CD4-positive, alpha-beta T cell (primary cell): Measurements from ENCODE around the gene CORO7. TPM values are rescaled to one million over a fixed set of nuclear protein-coding genes. Genes with fewer than 3 reads are reported as not detected.

Experiments used
- ATAC-seq: fragments of 200-7000 bp; cut with Tn5 transposase; one replicate; pipeline ENCODE4 v1.10.0; 2022; ENCODE audit warnings: mild to moderate bottlenecking; ENCODE audit not compliant: poor library complexity
- CTCF ChIA-PET: fragments of 350-600 bp; sonication (Branson Sonifier 250); formaldehyde crosslinking; loops from one replicate; lab custom pipeline; 2021; ENCODE audit warnings: antibody characterized with exemption, inconsistent platforms; lab: Charles Lee
- POLR2A ChIA-PET: fragments of 350-600 bp; sonication (Branson Sonifier 250); formaldehyde crosslinking; loops from one replicate; lab custom pipeline; 2021; ENCODE audit warnings: antibody characterized with exemption, inconsistent platforms; lab: Charles Lee
- DNase-seq, 14 experiments: peaks; one replicate each; pipeline ENCODE4 v3.0.0-alpha.2; 2013 to 2020; ENCODE audit warnings: mixed read lengths in 2 of 14
- H3K27ac ChIP-seq, 2 donors: one replicate each; pipeline versions ENCODE4 v1.5.1 to v1.7.0; 2013; ENCODE audit warnings: low read length in 2 of 2, low read depth in 1 of 2, mild to moderate bottlenecking in 1 of 2
- H3K27me3 ChIP-seq, 2 experiments: 1 replicate in 1 of 2; 2 replicates in 1 of 2; pipeline versions ENCODE4 v1.6.1 to v1.7.0; 2013; ENCODE audit warnings: low read length in 2 of 2, control low read depth in 1 of 2, mild to moderate bottlenecking in 1 of 2, moderate library complexity in 1 of 2; ENCODE audit not compliant: insufficient read depth in 2 of 2, control insufficient read depth in 1 of 2
- H3K36me3 ChIP-seq: one replicate; pipeline ENCODE4 v1.6.1; 2013; ENCODE audit warnings: low read length, control low read depth; ENCODE audit not compliant: insufficient read depth
- H3K4me1 ChIP-seq: one replicate; pipeline ENCODE4 v1.6.1; 2013; ENCODE audit warnings: low read length, control low read depth; ENCODE audit not compliant: insufficient read depth
- H3K4me3 ChIP-seq: one replicate; pipeline ENCODE4 v1.5.1; 2013; ENCODE audit warnings: mild to moderate bottlenecking, low read length, moderate library complexity
- H3K9me3 ChIP-seq, 2 experiments: 1 replicate in 1 of 2; 2 replicates in 1 of 2; pipeline versions ENCODE4 v1.6.1 to v1.7.0; 2013; ENCODE audit warnings: low read length in 2 of 2, mild to moderate bottlenecking in 2 of 2, control low read depth in 1 of 2, moderate library complexity in 1 of 2; ENCODE audit not compliant: control insufficient read depth in 1 of 2, insufficient read depth in 1 of 2
- H3K27ac Mint-ChIP-seq: one replicate; pipeline ENCODE4 v1.8.0; 2020; ENCODE audit warnings: mixed read lengths
- H3K27me3 Mint-ChIP-seq: one replicate; pipeline ENCODE4 v1.8.0; 2021; ENCODE audit warnings: mixed read lengths
- H3K36me3 Mint-ChIP-seq: one replicate; pipeline ENCODE4 v1.8.0; 2021; ENCODE audit warnings: low read depth, mixed read lengths
- H3K4me1 Mint-ChIP-seq: one replicate; pipeline ENCODE4 v1.8.0; 2021; ENCODE audit warnings: low read depth, mixed read lengths
- H3K4me3 Mint-ChIP-seq: one replicate; pipeline ENCODE4 v1.8.0; 2020; ENCODE audit warnings: mild to moderate bottlenecking, mixed read lengths
- H3K9me3 Mint-ChIP-seq: one replicate; pipeline ENCODE4 v1.8.0; 2020; ENCODE audit warnings: mixed read lengths
- CTCF ChIP-seq: fragments of 200-600 bp; IDR thresholded peaks from one replicate; pipeline ENCODE4 v1.8.0; 2022; ENCODE audit warnings: antibody characterized with exemption, mild to moderate bottlenecking
- intact Hi-C, 2 experiments: fragments of 100-400 bp; cut with DNase I in 1 of 2; cut with micrococcal nuclease in 1 of 2; formaldehyde crosslinking; loops; one replicate each; pipeline versions ENCODE4 v1.15.1 to v1.9.0; 2023 to 2025; cut with DNase I, micrococcal nuclease
- total RNA-seq, 174 experiments: library from RNA in 2 of 174; stranded (reverse) in 2 of 174; gene quantifications; one replicate each; pipeline ENCODE4 v1.2.3 and lab custom pipeline; 2021 to 2026

CORO7 gene
- total RNA-seq, 2 experiments from 2014 or later = 801 to 805 TPM

GRCh38 chr16:4318967-4319366, 97.4 kb downstream of the CORO7 start:
- no peak overlapping the region for H3K4me3 ChIP-seq
- Mint-ChIP-seq H3K9me3 (no peaks in the 10 kb centered on the region), H3K36me3 (no peaks in the 10 kb centered on the region), H3K27me3 (peaks cover 16% of the 10 kb centered on the region), H3K4me1 (peaks cover 10% of the 10 kb centered on the region), H3K4me3 (no peak overlapping the region), H3K27ac (no peak overlapping the region)
- POLR2A ChIA-PET = no interaction called here
- peaks cover 37% of the 10 kb centered on the region for H3K4me1 ChIP-seq
- intact Hi-C loops = no loop called here
- H3K36me3 ChIP-seq = no peaks in the 10 kb centered on the region
- ATAC-seq (no peak), DNase-seq (no peak)
- no peak for TF ChIP-seq CTCF
- H3K9me3 ChIP-seq = peaks cover 0 to 4% of the 10 kb centered on the region in 2 experiments
- H3K27me3 ChIP-seq = peaks cover 18 to 24% of the 10 kb centered on the region in 2 experiments
- no peak overlapping the region for H3K27ac ChIP-seq
- CTCF ChIA-PET = no interaction called here

GRCh38 chr16:4318451-4318910, 97.9 kb downstream of the CORO7 start:
- H3K27me3 ChIP-seq = peaks cover 23 to 29% of the 10 kb centered on the region in 2 experiments
- no peaks in the 10 kb centered on the region for H3K36me3 ChIP-seq
- intact Hi-C loops = no loop called here
- H3K9me3 Mint-ChIP-seq = no peaks in the 10 kb centered on the region
- no peak overlapping the region for H3K4me3 ChIP-seq
- TF ChIP-seq CTCF = no peak
- POLR2A ChIA-PET = no interaction called here
- H3K27ac ChIP-seq = no peak overlapping the region
- H3K4me1 Mint-ChIP-seq = peaks cover 11% of the 10 kb centered on the region
- ATAC-seq (no peak), DNase-seq (no peak)
- H3K4me1 ChIP-seq = peaks cover 42% of the 10 kb centered on the region
- no peak overlapping the region for H3K4me3 Mint-ChIP-seq
- H3K36me3 Mint-ChIP-seq = no peaks in the 10 kb centered on the region
- CTCF ChIA-PET = no interaction called here
- H3K27ac Mint-ChIP-seq = no peak overlapping the region
- peaks cover 0 to 4% of the 10 kb centered on the region in 2 experiments for H3K9me3 ChIP-seq
- H3K27me3 Mint-ChIP-seq = peaks cover 17% of the 10 kb centered on the region

- no peak overlapping the region for H3K27ac Mint-ChIP-seq
- DNase-seq = peak in 1 of 14 experiments; percentile 31
- peaks cover 26 to 33% of the 10 kb centered on the region in 2 experiments for H3K27me3 ChIP-seq
Observed at GRCh38 chr16:4317532-4318450, 98.6 kb downstream of the CORO7 start.

More at GRCh38 chr16:4317532-4318450, 98.6 kb downstream of the CORO7 start:
- peaks cover 17% of the 10 kb centered on the region for H3K27me3 Mint-ChIP-seq
- no peak for TF ChIP-seq CTCF
- CTCF ChIA-PET = interaction anchor here (1.1 kb wide), 1 partner anchor 10 kb away, joined by 5 read pairs; no protein-coding TSS in a partner anchor
- H3K4me1 ChIP-seq = peaks cover 44% of the 10 kb centered on the region
- ATAC-seq = no peak
- H3K4me3 ChIP-seq = no peak overlapping the region
- peaks cover 0 to 4% of the 10 kb centered on the region in 2 experiments for H3K9me3 ChIP-seq
- H3K36me3 ChIP-seq = no peaks in the 10 kb centered on the region
- POLR2A ChIA-PET = interaction anchor here (1.7 kb wide), 1 partner anchor 45 kb away, joined by 6 read pairs; the partner anchor contains the start of gene TFAP4
- peak overlapping the region; percentile 70 for H3K4me3 Mint-ChIP-seq
- H3K9me3 Mint-ChIP-seq = no peaks in the 10 kb centered on the region
- H3K4me1 Mint-ChIP-seq = peaks cover 11% of the 10 kb centered on the region
- intact Hi-C loops = no loop called here
- H3K27ac ChIP-seq = no peak overlapping the region
- H3K36me3 Mint-ChIP-seq = no peaks in the 10 kb centered on the region
